Activated CD4-positive, CD25-positive, alpha-beta regulatory T cell treated with anti-CD3 and anti-CD28 coated beads, Interleukin-2, amount 50 U/mL, for 24 hours (primary cell): ENCODE results near the gene KANTR.
"Not testable (repeated sequence)": the region's sequence is repeated elsewhere in the genome, so short reads cannot be mapped to it uniquely, and the experiment has no call there.

Source experiments
- ATAC-seq, 2 donors: fragments of 150-1000 bp; cut with Tn5 transposase; one replicate each; pipeline ENCODE4 v1.10.0; 2021; ENCODE audit warnings: mild to moderate bottlenecking in 1 of 2, moderate library complexity in 1 of 2

The KANTR gene

GRCh38 chrX:53133400-53133799 lies 39.5 kb downstream of the KANTR start:
- no peak for ATAC-seq

DNA sequence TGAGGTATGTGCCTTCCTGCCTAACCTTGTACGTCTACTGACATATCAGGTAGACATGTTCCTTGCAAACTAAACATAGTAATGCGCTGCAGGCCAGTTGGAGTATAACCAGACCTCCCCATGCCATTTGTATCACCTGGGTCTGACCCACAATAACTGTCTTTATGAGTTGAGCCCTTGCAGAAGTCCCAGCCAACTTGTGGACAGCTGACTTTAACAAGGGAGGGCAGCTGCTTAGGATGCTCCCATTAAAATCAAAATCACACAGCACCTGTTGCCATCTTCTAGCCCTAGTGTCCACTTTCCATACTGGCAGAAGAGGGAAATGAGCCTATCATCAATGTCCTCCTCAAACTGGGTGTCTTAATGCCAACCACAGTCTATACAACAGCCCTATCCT lies 41.6 kb downstream of the KANTR start:
- no peak for ATAC-seq

DNA sequence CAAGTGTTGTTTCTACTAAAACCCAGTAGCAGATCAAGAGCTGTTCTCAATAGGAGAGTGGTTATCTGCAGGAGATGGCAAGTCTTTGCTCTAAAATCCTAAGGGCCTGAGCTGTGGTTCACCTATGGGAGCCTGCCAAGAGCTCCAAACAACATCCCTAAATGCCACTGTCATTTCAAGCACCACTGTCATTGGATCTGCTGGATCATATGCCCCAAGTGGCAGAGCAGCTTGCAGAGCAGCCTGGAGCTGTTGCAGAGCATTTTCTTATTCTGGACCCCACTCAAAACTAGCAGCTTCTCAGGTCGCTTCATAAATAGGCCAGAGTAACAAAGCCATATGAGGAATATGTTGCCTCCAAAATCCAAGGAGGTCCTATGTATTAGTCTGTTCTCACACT lies 59.6 kb downstream of the KANTR start:
- no peak for ATAC-seq

- no peak for ATAC-seq
Observed at GRCh38 chrX:53155512-53156206, 61.7 kb downstream of the KANTR start.

DNA sequence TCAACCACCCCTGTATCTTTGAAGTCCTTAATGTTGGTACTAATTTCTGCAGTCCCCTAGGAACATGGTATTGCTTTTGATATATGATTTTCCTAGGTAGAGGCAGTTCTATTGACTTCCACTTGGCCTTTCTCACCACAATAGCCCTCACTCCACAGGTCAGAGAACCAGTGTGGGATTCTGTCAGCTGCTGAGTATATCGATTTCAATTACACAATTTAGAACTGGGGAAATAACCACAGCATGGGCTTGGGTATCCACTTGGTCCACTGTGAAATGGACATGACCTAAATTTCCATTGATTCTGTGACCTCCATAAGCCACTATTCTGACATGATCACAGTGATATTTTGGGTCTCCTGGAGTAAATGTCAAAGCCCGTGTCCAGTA lies 62.3 kb downstream of the KANTR start:
- ATAC-seq: no peak

DNA sequence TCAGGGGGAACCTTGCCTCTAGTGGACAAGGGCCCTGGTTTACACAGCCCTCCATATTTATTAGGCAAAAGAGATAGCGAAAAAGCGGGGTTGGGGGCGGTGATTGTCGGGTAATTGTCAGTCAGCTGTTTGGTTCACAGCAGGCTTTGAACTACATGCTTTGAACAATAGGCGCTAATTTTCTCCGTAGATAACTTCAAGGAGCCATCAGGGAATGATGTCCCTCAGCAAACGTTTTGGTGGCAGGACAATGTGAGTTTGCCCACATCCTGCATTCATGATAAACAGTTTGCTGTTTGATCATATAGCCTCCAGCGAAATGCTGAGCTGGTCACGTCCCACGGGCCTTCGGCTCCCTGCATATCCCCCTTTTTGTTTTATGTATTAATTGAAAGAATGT lies 65.2 kb downstream of the KANTR start:
- no peak for ATAC-seq

- no peak for ATAC-seq
Observed at GRCh38 chrX:53160297-53160983, 66.5 kb downstream of the KANTR start.

- no peak for ATAC-seq
Observed at GRCh38 chrX:53163436-53163835, 69.5 kb downstream of the KANTR start.

GRCh38 chrX:53164566-53164965 lies 70.6 kb downstream of the KANTR start:
- not testable (repeated sequence) for ATAC-seq

- ATAC-seq: no peak
Observed at GRCh38 chrX:53166103-53166502, 72.2 kb downstream of the KANTR start.

- no peak for ATAC-seq
Observed at GRCh38 chrX:53171356-53171755, 77.4 kb downstream of the KANTR start.
